Measurements from ENCODE around the gene ADRA2A.

GRCh38 chr10:111034598-111035310 lies 42.1 kb upstream of the ADRA2A start:
- TF ChIP-seq POLR2AphosphoS5 (IDR thresholded peaks at IDR 0.05; ENCODE audit: low read depth, low read length) (no peak), CTCF (IDR thresholded peaks at IDR 0.05) (no peak), SIN3A (IDR thresholded peaks at IDR 0.05; ENCODE audit: borderline replicate concordance, insufficient read depth, low read depth, low read length) (no peak), REST (IDR thresholded peaks at IDR 0.05; ENCODE audit: insufficient read depth in 1 of 2, low read depth in 2 of 2, low read length in 1 of 2) (no peak), TCF7L2 (IDR thresholded peaks at IDR 0.05; ENCODE audit: low read depth, low read length) (no peak)

Measured in Panc1 (cell line).